ENCODE data around the gene SOX1. TPM values are rescaled to one million over a fixed set of nuclear protein-coding genes. Genes with fewer than 3 reads are reported as not detected.

SOX1 gene
- polyA plus RNA-seq, 1 of the 3 experiments (the other 2 are of a cell fraction) = not detected

- no peak for TF ChIP-seq MXI1 (IDR thresholded peaks at IDR 0.05; ENCODE audit: low read depth, low read length)
- TF ChIP-seq YY1 (IDR thresholded peaks at IDR 0.05; ENCODE audit: low read depth) = no peak
- TF ChIP-seq, protein P1, sequence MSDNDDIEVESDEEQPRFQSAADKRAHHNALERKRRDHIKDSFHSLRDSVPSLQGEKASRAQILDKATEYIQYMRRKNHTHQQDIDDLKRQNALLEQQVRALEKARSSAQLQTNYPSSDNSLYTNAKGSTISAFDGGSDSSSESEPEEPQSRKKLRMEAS (IDR thresholded peaks at IDR 0.05; ENCODE audit: low read depth) = no peak
- TF ChIP-seq, protein P2, sequence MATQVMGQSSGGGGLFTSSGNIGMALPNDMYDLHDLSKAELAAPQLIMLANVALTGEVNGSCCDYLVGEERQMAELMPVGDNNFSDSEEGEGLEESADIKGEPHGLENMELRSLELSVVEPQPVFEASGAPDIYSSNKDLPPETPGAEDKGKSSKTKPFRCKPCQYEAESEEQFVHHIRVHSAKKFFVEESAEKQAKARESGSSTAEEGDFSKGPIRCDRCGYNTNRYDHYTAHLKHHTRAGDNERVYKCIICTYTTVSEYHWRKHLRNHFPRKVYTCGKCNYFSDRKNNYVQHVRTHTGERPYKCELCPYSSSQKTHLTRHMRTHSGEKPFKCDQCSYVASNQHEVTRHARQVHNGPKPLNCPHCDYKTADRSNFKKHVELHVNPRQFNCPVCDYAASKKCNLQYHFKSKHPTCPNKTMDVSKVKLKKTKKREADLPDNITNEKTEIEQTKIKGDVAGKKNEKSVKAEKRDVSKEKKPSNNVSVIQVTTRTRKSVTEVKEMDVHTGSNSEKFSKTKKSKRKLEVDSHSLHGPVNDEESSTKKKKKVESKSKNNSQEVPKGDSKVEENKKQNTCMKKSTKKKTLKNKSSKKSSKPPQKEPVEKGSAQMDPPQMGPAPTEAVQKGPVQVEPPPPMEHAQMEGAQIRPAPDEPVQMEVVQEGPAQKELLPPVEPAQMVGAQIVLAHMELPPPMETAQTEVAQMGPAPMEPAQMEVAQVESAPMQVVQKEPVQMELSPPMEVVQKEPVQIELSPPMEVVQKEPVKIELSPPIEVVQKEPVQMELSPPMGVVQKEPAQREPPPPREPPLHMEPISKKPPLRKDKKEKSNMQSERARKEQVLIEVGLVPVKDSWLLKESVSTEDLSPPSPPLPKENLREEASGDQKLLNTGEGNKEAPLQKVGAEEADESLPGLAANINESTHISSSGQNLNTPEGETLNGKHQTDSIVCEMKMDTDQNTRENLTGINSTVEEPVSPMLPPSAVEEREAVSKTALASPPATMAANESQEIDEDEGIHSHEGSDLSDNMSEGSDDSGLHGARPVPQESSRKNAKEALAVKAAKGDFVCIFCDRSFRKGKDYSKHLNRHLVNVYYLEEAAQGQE (IDR thresholded peaks at IDR 0.05; ENCODE audit: low read depth, low read length) = no peak
- TF ChIP-seq EP300 (IDR thresholded peaks at IDR 0.05; ENCODE audit: borderline replicate concordance in 1 of 2, low read depth in 1 of 2, low read length in 1 of 2) = no peak
- no peak for TF ChIP-seq ELF1 (IDR thresholded peaks at IDR 0.05)
- TF ChIP-seq FOSL2 (IDR thresholded peaks at IDR 0.05; ENCODE audit: borderline replicate concordance, low read depth) = no peak
Observed at GRCh38 chr13:112060899-112061366, 6.0 kb upstream of the SOX1 start.

GRCh38 chr13:112061367-112062061 is 5.4 kb upstream of the SOX1 start:
- no peak for DNase-seq
- no peaks in the 10 kb centered on the region for H3F3A ChIP-seq (replicated peaks; ENCODE audit: insufficient read depth)
- ChIA-PET CTCF (interaction anchor here (0.6 kb wide), 1 partner anchor 354 kb away, joined by 3 read pairs; no protein-coding TSS in a partner anchor), POLR2A (no interaction called here)
- H4K20me1 ChIP-seq (ENCODE audit: insufficient read depth) = no peaks in the 10 kb centered on the region
- no peaks in the 10 kb centered on the region for H3K4me1 ChIP-seq (ENCODE audit: control insufficient read depth in 1 of 2, insufficient read depth in 2 of 2, low read depth in 1 of 2, low read length in 1 of 2)
- TF ChIP-seq, protein P3, sequence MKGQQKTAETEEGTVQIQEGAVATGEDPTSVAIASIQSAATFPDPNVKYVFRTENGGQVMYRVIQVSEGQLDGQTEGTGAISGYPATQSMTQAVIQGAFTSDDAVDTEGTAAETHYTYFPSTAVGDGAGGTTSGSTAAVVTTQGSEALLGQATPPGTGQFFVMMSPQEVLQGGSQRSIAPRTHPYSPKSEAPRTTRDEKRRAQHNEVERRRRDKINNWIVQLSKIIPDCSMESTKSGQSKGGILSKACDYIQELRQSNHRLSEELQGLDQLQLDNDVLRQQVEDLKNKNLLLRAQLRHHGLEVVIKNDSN (IDR thresholded peaks at IDR 0.05; ENCODE audit: borderline replicate concordance, low read depth) = no peak
- no peak for TF ChIP-seq FOXM1 (IDR thresholded peaks at IDR 0.05; ENCODE audit: low read depth)
- no peak for TF ChIP-seq RAD21 (IDR thresholded peaks at IDR 0.05; ENCODE audit: low read length)
- TF ChIP-seq NRF1 (IDR thresholded peaks at IDR 0.05; ENCODE audit: low read depth, low read length) = no peak
- no peak for TF ChIP-seq NFIC (IDR thresholded peaks at IDR 0.05; ENCODE audit: borderline replicate concordance)
- no peak for TF ChIP-seq PBX3 (IDR thresholded peaks at IDR 0.05)
- TF ChIP-seq, protein P1 (IDR thresholded peaks at IDR 0.05; ENCODE audit: low read depth) = no peak
- TF ChIP-seq, protein P2 (IDR thresholded peaks at IDR 0.05; ENCODE audit: low read depth, low read length) = no peak
- no peak for TF ChIP-seq SMC3 (IDR thresholded peaks at IDR 0.05; ENCODE audit: low read depth, low read length)
- no peak for TF ChIP-seq FOXJ3 (CRISPR knock-in tag; IDR thresholded peaks at IDR 0.05)
- TF ChIP-seq RCOR1 (IDR thresholded peaks at IDR 0.05; ENCODE audit: low read length) = no peak
- no peak for TF ChIP-seq RXRA (IDR thresholded peaks at IDR 0.05; ENCODE audit: borderline replicate concordance, low read depth)
- H2AFZ ChIP-seq (ENCODE audit: low read depth) = no peak overlapping the region
- no peak overlapping the region for H3K27ac ChIP-seq (ENCODE audit: low read depth in 2 of 2, low read length in 1 of 2)
- H3K9ac ChIP-seq = no peak overlapping the region
- H3K79me2 ChIP-seq (ENCODE audit: insufficient read depth) = no peaks in the 10 kb centered on the region
- no peak overlapping the region for H3K4me2 ChIP-seq
- H3K27me3 ChIP-seq (ENCODE audit: insufficient read depth) = peaks cover 94% of the 10 kb centered on the region
- H3K9me3 ChIP-seq = no peaks in the 10 kb centered on the region
- H3K36me3 ChIP-seq (replicated peaks in 1 of 2; ENCODE audit: control insufficient read depth in 1 of 2, insufficient read depth in 2 of 2, low read length in 1 of 2) = no peaks in the 10 kb centered on the region
- no peaks in the 10 kb centered on the region for H3K9me2 ChIP-seq
- 6% methylated on average over 18 of the region's 52 CpGs for WGBS (ENCODE audit: low lambda C conversion rate)
- no peak overlapping the region for H3K4me3 ChIP-seq (ENCODE audit: low read depth in 2 of 2, low read length in 1 of 2)

More at GRCh38 chr13:112060899-112061366, 6.0 kb upstream of the SOX1 start:
- Histone ChIP-seq H3K27me3 (ENCODE audit: insufficient read depth) (peaks cover 96% of the 10 kb centered on the region), H4K20me1 (ENCODE audit: insufficient read depth) (no peaks in the 10 kb centered on the region), H3K36me3 (replicated peaks in 1 of 2; ENCODE audit: control insufficient read depth in 1 of 2, insufficient read depth in 2 of 2, low read length in 1 of 2) (no peaks in the 10 kb centered on the region), H3K79me2 (ENCODE audit: insufficient read depth) (no peaks in the 10 kb centered on the region), H3K9me2 (no peaks in the 10 kb centered on the region), H3K4me2 (no peak overlapping the region), H3K27ac (ENCODE audit: low read depth in 2 of 2, low read length in 1 of 2) (no peak overlapping the region), H3K9me3 (no peaks in the 10 kb centered on the region), H2AFZ (ENCODE audit: low read depth) (no peak overlapping the region), H3K9ac (no peak overlapping the region), H3F3A (replicated peaks; ENCODE audit: insufficient read depth) (no peaks in the 10 kb centered on the region), H3K4me3 (ENCODE audit: low read depth in 2 of 2, low read length in 1 of 2) (no peak overlapping the region), H3K4me1 (ENCODE audit: control insufficient read depth in 1 of 2, insufficient read depth in 2 of 2, low read depth in 1 of 2, low read length in 1 of 2) (no peaks in the 10 kb centered on the region)
- ChIA-PET POLR2A (no interaction called here), CTCF (interaction anchor here (0.6 to 0.7 kb wide), 2 partner anchors 354 to 408 kb away, joined by 3 read pairs; no protein-coding TSS in a partner anchor)
- DNase-seq = no peak
- WGBS (ENCODE audit: low lambda C conversion rate) = 14% methylated on average over 13 of the region's 29 CpGs
